ENCODE data around the gene PIKFYVE. TPM values are rescaled to one million over a fixed set of nuclear protein-coding genes. Genes with fewer than 3 reads are reported as not detected.

The PIKFYVE gene
- total and polyA plus RNA-seq, 2 of the 8 experiments (the other 6 are each of a cell fraction or from before 2014, with no cell fraction given): 8.8 to 33.5 TPM

- no peak for TF ChIP-seq CHD7 (IDR thresholded peaks at IDR 0.05; ENCODE audit: insufficient replicate concordance, low read length)
- TF ChIP-seq RFX5 (IDR thresholded peaks at IDR 0.05; ENCODE audit: borderline replicate concordance, low read depth, low read length): no peak
- TF ChIP-seq BRCA1 (IDR thresholded peaks at IDR 0.05; ENCODE audit: low read depth, low read length): no peak
- TF ChIP-seq JUND (IDR thresholded peaks at IDR 0.05; ENCODE audit: low read length): no peak
- TF ChIP-seq MAFK (IDR thresholded peaks at IDR 0.05; ENCODE audit: low read depth, low read length): no peak
Measured at GRCh38 chr2:208354964-208355381, 88.9 kb downstream of the PIKFYVE start (continued).
